ENCODE measurements around the gene SLC8A1.

SLC8A1 gene

DNA sequence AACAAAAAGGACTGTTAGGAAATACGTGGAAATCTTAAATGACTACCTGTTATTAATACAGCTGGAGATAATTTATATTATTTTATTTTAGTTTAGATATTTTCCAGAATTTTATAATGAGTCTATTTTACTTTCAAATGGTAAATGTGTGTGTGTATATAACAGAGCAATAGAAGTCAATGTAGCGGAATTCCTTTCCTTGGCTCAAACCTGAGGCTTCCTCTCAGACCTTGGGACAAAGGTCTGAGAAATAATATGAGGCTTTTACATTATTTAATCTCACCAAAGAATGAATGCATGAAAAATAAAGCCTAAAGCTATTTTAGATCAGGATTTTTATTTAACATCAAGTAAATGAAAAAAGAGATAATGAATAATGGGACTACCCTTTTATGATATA lies 65.7 kb downstream of the SLC8A1 start:
- DNase-seq (ENCODE audit: low read depth in 2 of 2): no peak

- DNase-seq (ENCODE audit: low read depth in 2 of 2): no peak
These were observed 67.2 kb downstream of the SLC8A1 start for GRCh38 chr2:40384714-40385113.

DNA sequence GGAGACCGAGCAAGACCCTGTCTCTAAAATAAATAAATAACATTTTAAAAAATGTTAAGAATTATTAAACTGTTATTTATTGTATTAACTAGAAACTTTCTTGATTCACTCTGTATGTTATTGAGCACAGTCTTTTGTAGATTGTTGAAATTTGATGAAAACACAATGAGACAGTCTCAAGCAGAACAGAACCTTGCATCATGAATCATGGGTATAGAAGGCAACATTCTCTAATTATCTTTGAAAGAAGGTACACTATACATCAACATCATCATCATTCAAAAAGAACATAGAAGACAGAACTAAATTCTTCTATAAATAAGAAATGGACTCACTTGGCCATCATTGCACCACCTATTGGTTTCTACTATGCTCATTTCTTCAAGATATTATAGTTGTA lies 67.7 kb downstream of the SLC8A1 start:
- DNase-seq (ENCODE audit: low read depth in 2 of 2): no peak

DNA sequence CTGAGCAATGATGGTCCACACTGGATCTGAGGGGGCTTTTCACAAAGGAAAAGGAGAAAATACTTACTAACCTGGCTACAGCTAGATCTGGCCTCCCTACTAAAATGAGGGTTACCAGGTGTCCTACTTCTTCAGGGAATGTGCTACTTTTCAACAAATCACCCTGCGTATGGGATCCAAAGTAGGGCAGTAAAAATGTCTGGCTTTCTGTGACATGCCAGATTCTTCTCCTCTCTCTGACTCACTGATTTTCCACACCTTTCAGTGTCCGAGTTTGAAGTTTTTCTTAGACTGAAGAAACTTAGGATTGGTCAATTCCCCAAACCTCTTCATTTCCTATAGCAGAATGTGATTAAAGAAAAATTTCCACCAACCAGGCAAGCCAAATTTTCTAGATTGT lies 71.2 kb downstream of the SLC8A1 start:
- no peak for DNase-seq (ENCODE audit: low read depth in 2 of 2)

GRCh38 chr2:40380041-40380440 lies 71.8 kb downstream of the SLC8A1 start:
- DNase-seq (ENCODE audit: low read depth in 2 of 2): no peak

- DNase-seq (ENCODE audit: low read depth in 2 of 2): no peak
These were observed 77.2 kb downstream of the SLC8A1 start for GRCh38 chr2:40374543-40375240.

GRCh38 chr2:40373111-40373510 lies 78.8 kb downstream of the SLC8A1 start:
- no peak for DNase-seq (ENCODE audit: low read depth in 2 of 2)

DNA sequence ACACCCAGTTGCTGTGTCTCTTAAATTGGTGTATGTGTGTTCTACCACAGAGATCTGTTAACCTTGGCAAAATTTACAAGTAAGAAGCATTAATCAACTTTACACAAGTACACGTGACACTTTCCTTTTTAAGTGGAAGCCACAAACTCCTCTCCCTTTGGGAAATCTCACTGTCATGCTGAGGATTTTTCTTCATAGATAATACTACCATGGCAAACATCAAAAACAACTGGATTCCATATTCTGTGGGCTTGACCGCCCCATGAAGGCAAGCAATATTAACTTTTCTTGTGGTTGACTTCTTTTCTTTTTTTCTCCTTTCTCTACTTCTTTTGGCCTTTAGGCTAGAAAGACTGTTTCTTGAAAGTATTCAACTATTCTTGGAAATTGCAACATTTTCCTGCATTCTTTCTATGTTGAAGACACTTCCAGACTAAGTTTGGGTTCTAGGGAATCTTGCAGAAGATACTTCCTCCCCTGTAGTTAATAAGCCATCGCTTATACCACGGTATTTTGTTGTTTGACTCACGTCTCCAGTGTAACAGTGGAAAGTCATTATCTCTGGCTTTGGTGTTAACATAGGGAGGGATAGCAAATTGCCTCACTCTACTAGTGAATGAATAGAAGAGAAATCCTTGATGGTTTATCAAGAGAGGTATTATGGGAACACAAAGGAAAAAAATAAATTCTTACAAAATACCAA lies 79.5 kb downstream of the SLC8A1 start:
- no peak for DNase-seq (ENCODE audit: low read depth in 2 of 2)

- no peak for DNase-seq (ENCODE audit: low read depth in 2 of 2)
These were observed 80.2 kb downstream of the SLC8A1 start for GRCh38 chr2:40371525-40372282.

DNA sequence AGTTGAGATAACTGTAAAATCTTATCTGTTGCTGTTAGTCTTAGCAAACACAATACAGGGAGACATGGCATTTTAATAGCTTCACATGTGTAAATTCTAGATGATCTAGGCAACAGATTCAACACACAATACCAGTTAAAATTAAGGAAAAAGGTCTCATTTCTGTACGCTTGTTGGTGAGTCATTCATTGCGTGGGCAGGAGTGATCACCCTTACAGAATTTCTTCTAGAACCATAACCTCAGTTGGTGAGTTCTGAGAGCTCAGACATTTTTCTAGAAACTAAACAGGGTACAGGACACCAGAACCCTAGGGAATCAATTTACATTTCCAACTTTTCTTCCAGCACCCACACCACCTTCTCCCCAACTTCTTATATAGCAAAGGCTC lies 81.9 kb downstream of the SLC8A1 start:
- DNase-seq (ENCODE audit: low read depth in 2 of 2): no peak

GRCh38 chr2:40369267-40370006 lies 82.5 kb downstream of the SLC8A1 start:
- no peak for DNase-seq (ENCODE audit: low read depth in 2 of 2)

- DNase-seq (ENCODE audit: low read depth in 2 of 2): no peak
These were observed 84.2 kb downstream of the SLC8A1 start for GRCh38 chr2:40367652-40368051.

DNA sequence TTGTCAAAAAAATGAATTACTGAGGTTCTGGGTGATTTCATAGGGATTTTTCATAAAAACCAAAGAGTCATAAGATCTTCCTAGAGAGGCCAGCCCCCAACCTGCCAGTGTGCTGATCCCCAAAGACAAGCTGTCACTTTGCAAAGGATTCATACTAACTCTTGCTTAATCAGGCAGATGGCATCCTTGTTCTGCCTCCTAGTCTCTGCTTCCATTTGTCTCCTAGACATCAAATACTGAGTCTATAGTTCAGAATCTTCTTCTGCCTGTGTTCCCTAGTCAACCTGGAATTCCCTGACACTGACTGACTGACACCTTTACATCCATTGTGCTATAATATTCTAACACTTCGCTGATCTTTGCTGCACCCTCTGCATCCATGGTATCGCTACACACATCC lies 84.9 kb downstream of the SLC8A1 start:
- no peak for DNase-seq (ENCODE audit: low read depth in 2 of 2)

DNA sequence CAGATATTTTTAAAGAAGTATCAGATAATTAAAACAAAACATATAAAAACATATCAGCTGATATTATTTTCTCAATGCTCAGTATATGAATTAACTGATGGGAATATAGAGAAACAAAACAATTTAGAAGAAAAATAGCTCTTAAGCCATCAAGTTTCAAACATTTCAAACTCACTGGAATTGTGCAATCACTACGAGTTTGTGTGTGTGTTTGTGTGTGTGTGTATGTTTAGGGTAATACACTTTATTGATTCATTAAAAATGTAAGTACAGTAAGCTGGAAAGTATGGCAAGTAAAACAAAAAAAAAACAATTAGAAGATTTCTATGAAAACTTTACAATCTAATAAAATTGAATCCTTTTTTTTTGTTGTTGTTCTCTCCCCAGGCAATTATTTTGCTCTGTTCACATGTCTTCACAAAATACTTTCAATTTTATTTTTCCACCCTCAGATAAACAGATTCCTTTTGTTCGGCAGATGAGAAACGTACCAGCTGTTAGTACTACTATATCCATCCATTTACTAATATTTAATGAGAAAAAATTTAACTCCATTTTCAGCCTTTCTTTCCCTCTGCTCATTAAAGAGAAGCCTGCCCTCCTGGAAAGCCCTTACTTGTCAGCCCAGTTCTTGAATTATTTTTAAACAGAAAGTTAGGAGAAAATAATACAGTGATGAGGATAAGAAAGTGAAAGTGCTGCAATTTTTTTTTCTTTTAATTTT lies 87.6 kb downstream of the SLC8A1 start:
- no peak for DNase-seq (ENCODE audit: low read depth in 2 of 2)

GRCh38 chr2:40363631-40364030 lies 88.3 kb downstream of the SLC8A1 start:
- DNase-seq (ENCODE audit: low read depth in 2 of 2): no peak

- no peak for DNase-seq (ENCODE audit: low read depth in 2 of 2)
These were observed 88.7 kb downstream of the SLC8A1 start for GRCh38 chr2:40363231-40363630.

DNA sequence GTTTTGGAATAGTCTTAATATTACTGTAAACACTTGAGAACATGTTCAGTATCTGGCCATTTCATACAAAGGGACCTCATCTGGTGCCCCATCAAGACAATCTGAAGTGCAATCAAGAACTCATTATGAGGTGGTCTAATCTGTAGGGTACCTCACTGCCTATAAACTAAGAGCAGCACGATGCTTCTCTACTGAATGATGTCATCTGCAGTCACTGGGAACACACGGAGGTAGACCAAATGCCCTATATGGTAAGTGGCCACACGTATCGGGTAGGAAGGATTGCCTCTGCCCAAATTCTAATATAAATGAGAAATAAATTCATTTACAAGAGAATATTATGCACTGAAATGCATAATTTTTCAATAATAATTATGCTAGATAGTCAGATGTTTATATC lies 90.4 kb downstream of the SLC8A1 start:
- DNase-seq (ENCODE audit: low read depth in 2 of 2): no peak

DNA sequence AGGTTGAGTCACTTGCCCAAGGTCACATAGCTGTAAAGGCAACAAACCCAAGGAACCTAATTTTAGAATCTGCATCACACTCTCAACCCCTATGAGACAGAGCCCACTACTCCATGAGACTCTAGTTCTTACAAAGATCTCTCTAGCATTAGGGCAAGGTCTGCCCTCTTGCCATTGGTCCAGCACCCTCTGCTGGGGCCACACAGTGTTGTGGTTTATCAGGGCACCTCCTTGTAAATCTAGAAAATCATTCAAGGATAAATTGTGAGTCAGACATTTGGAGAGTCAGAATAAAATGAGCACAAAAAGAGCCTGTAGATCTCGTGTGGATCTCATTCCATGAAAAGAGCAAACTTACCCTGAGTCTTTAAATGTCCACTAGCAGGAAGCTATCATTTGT lies 91.2 kb downstream of the SLC8A1 start:
- no peak for DNase-seq (ENCODE audit: low read depth in 2 of 2)

DNA sequence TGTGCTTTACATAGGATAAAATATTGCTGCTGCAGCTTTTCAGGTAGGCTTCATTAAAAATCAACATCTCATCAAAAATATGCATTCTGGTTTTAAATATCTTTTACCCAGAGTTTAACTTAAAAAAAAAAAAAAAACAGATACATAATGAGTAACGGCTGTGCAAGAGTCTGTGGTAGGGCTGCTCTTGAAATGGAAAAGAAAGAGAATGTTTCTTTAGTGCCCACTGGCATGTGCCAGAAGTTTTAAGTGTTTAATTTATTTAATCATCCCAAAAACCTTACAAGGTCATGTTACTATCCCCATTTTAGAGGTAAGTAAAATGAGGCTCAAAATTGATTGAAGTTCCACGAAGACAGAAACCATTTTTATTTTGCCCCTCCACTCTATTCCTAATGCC lies 92.1 kb downstream of the SLC8A1 start:
- no peak for DNase-seq (ENCODE audit: low read depth in 2 of 2)

DNA sequence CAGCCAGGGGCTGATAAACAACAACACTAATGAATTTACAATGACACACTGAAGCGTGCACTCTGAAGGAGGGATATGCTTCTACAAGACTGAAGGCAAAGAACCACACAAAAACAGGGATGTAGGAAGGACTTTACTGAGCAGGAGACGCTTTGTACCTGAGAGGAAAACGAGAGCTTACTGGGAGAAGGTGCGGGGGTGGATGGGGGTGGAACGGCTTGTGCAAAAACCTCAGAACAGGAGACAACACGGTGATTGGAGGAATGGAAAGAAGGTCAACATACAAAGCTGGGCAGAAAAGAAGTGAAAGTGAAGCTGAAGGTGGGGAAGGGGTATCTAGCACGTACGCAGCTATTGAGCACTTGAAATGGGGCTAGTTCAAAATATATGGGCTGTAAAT lies 93.1 kb downstream of the SLC8A1 start:
- DNase-seq (ENCODE audit: low read depth in 2 of 2): no peak

- DNase-seq (ENCODE audit: low read depth in 2 of 2): no peak
These were observed 94.2 kb downstream of the SLC8A1 start for GRCh38 chr2:40357667-40358066.

GRCh38 chr2:40355451-40355850 lies 96.4 kb downstream of the SLC8A1 start:
- DNase-seq (ENCODE audit: low read depth in 2 of 2): no peak
